Measurements from ENCODE around the gene RAB9B.
A peak's percentile ranks its signal among the peaks of the same experiment; 100 is the strongest.
"Not testable (repeated sequence)": the region's sequence is repeated elsewhere in the genome, so short reads cannot be mapped to it uniquely, and the experiment has no call there.

RAB9B gene

DNA sequence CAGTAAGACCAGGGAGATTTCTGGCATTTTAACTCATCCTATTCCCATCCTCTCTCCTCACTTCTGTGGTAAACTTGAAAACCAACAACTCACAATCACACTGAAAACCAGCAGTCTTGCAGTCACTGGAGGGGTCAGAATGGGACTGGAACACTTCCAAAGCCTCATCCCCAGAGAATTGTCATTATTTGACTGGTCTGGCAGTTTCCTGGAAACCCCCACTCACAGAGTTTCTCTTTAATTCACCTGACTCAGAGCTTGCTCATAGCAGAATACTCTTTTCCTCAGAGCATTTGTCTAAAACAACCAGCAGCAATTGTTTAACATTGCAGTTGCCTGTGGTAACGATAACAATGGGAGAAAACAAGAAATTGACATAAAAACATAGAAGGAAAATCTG is 7.3 kb upstream of the RAB9B start:
- no peaks in the 10 kb centered on the region for H3K9me3 ChIP-seq (ENCODE audit: control insufficient read depth, low read length)
- no peak overlapping the region for H3K4me3 ChIP-seq (ENCODE audit: low read length)
- no peaks in the 10 kb centered on the region for H3K4me1 ChIP-seq (ENCODE audit: control insufficient read depth, insufficient read depth, low read length)
- H3K27me3 ChIP-seq (ENCODE audit: control insufficient read depth, insufficient read depth, low read length): no peaks in the 10 kb centered on the region
- H3K9ac ChIP-seq (ENCODE audit: low read length): no peak overlapping the region
- no peaks in the 10 kb centered on the region for H3K36me3 ChIP-seq (ENCODE audit: control insufficient read depth, insufficient read depth, low read length)

GRCh38 chrX:103831342-103831802 is 685 bp downstream of the RAB9B start:
- no peaks in the 10 kb centered on the region for H3K9me3 ChIP-seq (ENCODE audit: control insufficient read depth, low read length)
- peak overlapping the region; percentile 65 for H3K9ac ChIP-seq (ENCODE audit: low read length)
- H3K36me3 ChIP-seq (ENCODE audit: control insufficient read depth, insufficient read depth, low read length): no peaks in the 10 kb centered on the region
- H3K4me1 ChIP-seq (ENCODE audit: control insufficient read depth, insufficient read depth, low read length): no peaks in the 10 kb centered on the region
- no peaks in the 10 kb centered on the region for H3K27me3 ChIP-seq (ENCODE audit: control insufficient read depth, insufficient read depth, low read length)
- peak overlapping the region; percentile 36 for H3K4me3 ChIP-seq (ENCODE audit: low read length)

DNA sequence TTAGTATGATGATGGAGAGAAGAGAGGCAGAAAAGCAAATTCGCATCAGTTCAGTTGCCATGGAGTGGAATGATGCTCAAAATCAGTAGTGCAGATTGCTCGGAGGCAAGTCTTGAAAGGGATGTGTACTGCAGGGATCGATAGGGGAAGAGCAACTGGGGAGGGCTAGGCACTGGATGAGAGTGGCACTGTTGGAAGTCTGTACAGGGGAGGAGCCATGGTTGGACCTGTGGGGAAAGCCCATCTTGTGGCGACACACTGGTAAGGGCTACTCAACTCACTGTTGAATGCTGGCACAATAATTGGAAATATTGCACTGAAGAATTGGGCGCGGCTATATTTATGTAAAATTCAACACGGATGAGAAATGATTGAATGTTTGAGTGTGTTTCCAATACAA is 1.2 kb downstream of the RAB9B start:
- Histone ChIP-seq H3K27me3 (ENCODE audit: control insufficient read depth, insufficient read depth, low read length) (no peaks in the 10 kb centered on the region), H3K9me3 (ENCODE audit: control insufficient read depth, low read length) (no peaks in the 10 kb centered on the region), H3K4me1 (ENCODE audit: control insufficient read depth, insufficient read depth, low read length) (no peaks in the 10 kb centered on the region), H3K9ac (ENCODE audit: low read length) (no peak overlapping the region), H3K4me3 (ENCODE audit: low read length) (no peak overlapping the region), H3K36me3 (ENCODE audit: control insufficient read depth, insufficient read depth, low read length) (no peaks in the 10 kb centered on the region)

- no peaks in the 10 kb centered on the region for H3K27me3 ChIP-seq (ENCODE audit: control insufficient read depth, insufficient read depth, low read length)
- H3K4me1 ChIP-seq (ENCODE audit: control insufficient read depth, insufficient read depth, low read length): no peaks in the 10 kb centered on the region
- H3K36me3 ChIP-seq (ENCODE audit: control insufficient read depth, insufficient read depth, low read length): no peaks in the 10 kb centered on the region
- H3K9me3 ChIP-seq (ENCODE audit: control insufficient read depth, low read length): no peaks in the 10 kb centered on the region
- no peak overlapping the region for H3K4me3 ChIP-seq (ENCODE audit: low read length)
- no peak overlapping the region for H3K9ac ChIP-seq (ENCODE audit: low read length)
These were observed 3.5 kb downstream of the RAB9B start for GRCh38 chrX:103828529-103828928.

DNA sequence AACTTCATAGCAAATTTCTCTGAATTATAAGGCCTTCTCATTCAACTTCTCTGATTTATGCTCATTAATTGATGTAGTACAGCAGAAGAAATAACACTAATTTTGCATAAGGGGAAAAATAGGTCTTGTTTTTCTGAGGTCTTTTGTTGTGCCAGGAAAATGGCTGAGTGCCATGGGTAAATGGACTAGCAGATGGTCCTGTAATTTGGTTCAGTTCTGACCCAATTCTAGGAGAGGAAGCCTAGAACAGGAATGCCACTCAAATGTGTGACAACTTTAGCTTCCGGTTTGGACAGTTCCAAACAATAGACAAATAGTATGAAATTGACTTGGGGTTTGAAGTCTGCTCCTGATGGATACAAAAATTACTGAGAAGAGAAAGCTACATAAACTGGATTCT is 6.2 kb downstream of the RAB9B start:
- Histone ChIP-seq H3K27me3 (ENCODE audit: control insufficient read depth, insufficient read depth, low read length) (no peaks in the 10 kb centered on the region), H3K9me3 (ENCODE audit: control insufficient read depth, low read length) (no peaks in the 10 kb centered on the region), H3K4me1 (ENCODE audit: control insufficient read depth, insufficient read depth, low read length) (no peaks in the 10 kb centered on the region), H3K36me3 (ENCODE audit: control insufficient read depth, insufficient read depth, low read length) (no peaks in the 10 kb centered on the region), H3K4me3 (ENCODE audit: low read length) (no peak overlapping the region), H3K9ac (ENCODE audit: low read length) (no peak overlapping the region)

DNA sequence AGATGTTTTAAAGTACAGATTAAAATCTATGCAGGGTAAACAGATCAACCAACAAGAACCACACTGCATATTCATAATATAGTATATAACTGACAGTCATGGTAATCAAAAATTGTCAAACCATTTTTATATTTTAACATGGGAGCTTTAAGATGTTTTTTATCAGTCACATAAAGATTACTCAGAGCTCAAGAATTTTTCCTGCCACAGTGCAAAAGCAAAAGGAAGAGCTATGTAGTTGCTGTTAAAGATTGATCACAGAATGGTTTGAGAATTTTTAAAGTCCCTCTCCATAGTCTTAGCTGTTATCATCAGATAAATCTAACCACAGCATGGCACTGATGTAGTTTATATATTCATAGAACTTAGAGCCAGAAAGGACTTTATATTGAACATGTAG is 8.5 kb downstream of the RAB9B start:
- no peak overlapping the region for H3K9ac ChIP-seq (ENCODE audit: low read length)
- H3K4me3 ChIP-seq (ENCODE audit: low read length): no peak overlapping the region
- no peaks in the 10 kb centered on the region for H3K36me3 ChIP-seq (ENCODE audit: control insufficient read depth, insufficient read depth, low read length)
- no peaks in the 10 kb centered on the region for H3K4me1 ChIP-seq (ENCODE audit: control insufficient read depth, insufficient read depth, low read length)
- no peaks in the 10 kb centered on the region for H3K9me3 ChIP-seq (ENCODE audit: control insufficient read depth, low read length)
- no peaks in the 10 kb centered on the region for H3K27me3 ChIP-seq (ENCODE audit: control insufficient read depth, insufficient read depth, low read length)

DNA sequence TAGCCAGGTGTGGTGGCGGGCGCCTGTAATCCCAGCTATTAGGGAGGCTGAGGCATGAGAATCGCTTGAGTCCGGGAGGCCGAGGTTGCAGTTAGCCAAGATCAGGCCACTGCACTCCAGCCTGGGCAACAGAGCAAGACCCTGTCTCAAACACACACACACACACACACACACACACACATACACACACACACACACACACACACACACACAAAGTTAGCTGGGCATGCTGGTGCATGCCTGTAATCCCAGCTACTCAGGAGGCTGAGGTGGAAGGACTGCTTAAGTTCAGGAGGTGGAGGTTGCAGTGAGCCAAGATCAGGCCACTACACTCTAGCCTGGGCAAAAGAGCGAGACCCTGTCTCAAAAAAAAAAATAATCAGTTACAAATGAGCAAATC is 11.3 kb downstream of the RAB9B start:
- not testable (repeated sequence) for H3K9me3 ChIP-seq (ENCODE audit: control insufficient read depth, low read length); H3K27me3 ChIP-seq (ENCODE audit: control insufficient read depth, insufficient read depth, low read length); H3K4me3 ChIP-seq (ENCODE audit: low read length); H3K4me1 ChIP-seq (ENCODE audit: control insufficient read depth, insufficient read depth, low read length); H3K9ac ChIP-seq (ENCODE audit: low read length); H3K36me3 ChIP-seq (ENCODE audit: control insufficient read depth, insufficient read depth, low read length)

GRCh38 chrX:103818842-103819619 is 13.0 kb downstream of the RAB9B start:
- no peaks in the 10 kb centered on the region for H3K9me3 ChIP-seq (ENCODE audit: control insufficient read depth, low read length)
- H3K9ac ChIP-seq (ENCODE audit: low read length): no peak overlapping the region
- H3K27me3 ChIP-seq (ENCODE audit: control insufficient read depth, insufficient read depth, low read length): no peaks in the 10 kb centered on the region
- no peaks in the 10 kb centered on the region for H3K4me1 ChIP-seq (ENCODE audit: control insufficient read depth, insufficient read depth, low read length)
- H3K36me3 ChIP-seq (ENCODE audit: control insufficient read depth, insufficient read depth, low read length): no peaks in the 10 kb centered on the region
- H3K4me3 ChIP-seq (ENCODE audit: low read length): no peak overlapping the region

DNA sequence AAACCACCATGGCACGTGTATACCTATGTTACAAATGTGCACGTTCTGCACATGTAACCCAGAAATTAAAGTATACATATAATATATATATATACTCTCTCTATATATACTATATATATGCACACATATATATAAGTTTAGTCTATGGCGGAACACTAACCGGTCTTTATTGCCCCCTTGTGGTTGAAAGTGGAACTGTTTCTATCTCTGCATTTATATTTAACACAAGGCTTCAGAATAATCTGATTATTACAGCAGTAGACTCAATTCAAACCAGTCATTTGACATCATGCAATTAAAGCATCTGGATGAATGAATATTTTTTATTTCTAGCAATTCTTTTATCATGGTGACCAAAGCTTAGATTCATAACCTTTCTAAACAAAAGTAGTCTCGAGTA is 14.6 kb downstream of the RAB9B start:
- no peak overlapping the region for H3K9ac ChIP-seq (ENCODE audit: low read length)
- H3K4me3 ChIP-seq (ENCODE audit: low read length): no peak overlapping the region
- no peaks in the 10 kb centered on the region for H3K4me1 ChIP-seq (ENCODE audit: control insufficient read depth, insufficient read depth, low read length)
- no peaks in the 10 kb centered on the region for H3K27me3 ChIP-seq (ENCODE audit: control insufficient read depth, insufficient read depth, low read length)
- no peaks in the 10 kb centered on the region for H3K9me3 ChIP-seq (ENCODE audit: control insufficient read depth, low read length)
- no peaks in the 10 kb centered on the region for H3K36me3 ChIP-seq (ENCODE audit: control insufficient read depth, insufficient read depth, low read length)

GRCh38 chrX:103817101-103817500 is 15.0 kb downstream of the RAB9B start:
- not testable (repeated sequence) for H3K4me3 ChIP-seq (ENCODE audit: low read length); H3K9me3 ChIP-seq (ENCODE audit: control insufficient read depth, low read length); H3K9ac ChIP-seq (ENCODE audit: low read length); H3K36me3 ChIP-seq (ENCODE audit: control insufficient read depth, insufficient read depth, low read length); H3K4me1 ChIP-seq (ENCODE audit: control insufficient read depth, insufficient read depth, low read length); H3K27me3 ChIP-seq (ENCODE audit: control insufficient read depth, insufficient read depth, low read length)

DNA sequence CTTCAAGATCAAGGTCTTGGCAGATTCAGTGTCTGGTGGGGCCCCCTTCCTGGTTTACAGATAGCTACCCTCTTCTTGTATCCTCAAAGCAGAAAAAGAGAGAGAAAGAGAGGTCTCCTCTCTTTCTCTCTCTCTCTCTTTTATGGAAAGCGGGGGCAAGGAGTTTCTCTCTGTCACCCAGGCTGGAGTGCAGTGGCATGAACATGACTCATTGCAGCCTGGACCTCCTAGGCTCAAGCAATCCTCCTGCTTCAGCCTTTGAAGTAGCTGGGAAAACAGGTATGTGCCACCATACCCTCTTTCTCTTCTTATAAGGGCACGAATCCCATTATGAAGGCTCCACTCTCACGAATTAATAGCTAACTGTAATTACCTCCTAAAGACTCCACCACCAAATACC is 20.2 kb downstream of the RAB9B start:
- Histone ChIP-seq H3K4me1 (ENCODE audit: control insufficient read depth, insufficient read depth, low read length) (no peaks in the 10 kb centered on the region), H3K36me3 (ENCODE audit: control insufficient read depth, insufficient read depth, low read length) (no peaks in the 10 kb centered on the region), H3K9ac (ENCODE audit: low read length) (no peak overlapping the region), H3K27me3 (ENCODE audit: control insufficient read depth, insufficient read depth, low read length) (no peaks in the 10 kb centered on the region), H3K4me3 (ENCODE audit: low read length) (no peak overlapping the region), H3K9me3 (ENCODE audit: control insufficient read depth, low read length) (no peaks in the 10 kb centered on the region)

GRCh38 chrX:103806862-103807474 is 25.1 kb downstream of the RAB9B start:
- H3K9ac ChIP-seq (ENCODE audit: low read length): no peak overlapping the region
- no peaks in the 10 kb centered on the region for H3K4me1 ChIP-seq (ENCODE audit: control insufficient read depth, insufficient read depth, low read length)
- no peaks in the 10 kb centered on the region for H3K9me3 ChIP-seq (ENCODE audit: control insufficient read depth, low read length)
- H3K4me3 ChIP-seq (ENCODE audit: low read length): no peak overlapping the region
- no peaks in the 10 kb centered on the region for H3K36me3 ChIP-seq (ENCODE audit: control insufficient read depth, insufficient read depth, low read length)
- H3K27me3 ChIP-seq (ENCODE audit: control insufficient read depth, insufficient read depth, low read length): no peaks in the 10 kb centered on the region

Data from mucosa of stomach (tissue), 1 donor.